Suprapubic skin (tissue), 4 donors: Measurements from ENCODE around the gene SHROOM3.

Source experiments
- EP300 ChIP-seq: sonication (generic); formaldehyde crosslinking; IDR thresholded peaks from one replicate; pipeline ENCODE4 v1.6.1; 2017; ENCODE audit warnings: antibody characterized with exemption
- POLR2A ChIP-seq, 2 donors: fragments of 450-650 bp; IDR thresholded peaks; one replicate each; pipeline ENCODE4 v1.6.1; 2017; ENCODE audit warnings: antibody characterized with exemption in 2 of 2, mild to moderate bottlenecking in 2 of 2, moderate library complexity in 2 of 2
- POLR2AphosphoS5 ChIP-seq, 3 donors: sonication (generic); formaldehyde crosslinking; IDR thresholded peaks; one replicate each; pipeline ENCODE4 v1.6.1; 2017; ENCODE audit warnings: antibody characterized with exemption in 3 of 3
- TF ChIP-seq, protein P1 (sequence below), 2 donors: fragments of 200-600 bp in 1 of 2; fragments of 450-650 bp in 1 of 2; sonication (generic) in 1 of 2; IDR thresholded peaks; one replicate each; pipeline ENCODE4 v1.5.1; 2016 to 2019; ENCODE audit warnings: antibody characterized with exemption in 2 of 2, mild to moderate bottlenecking in 1 of 2, moderate library complexity in 1 of 2

DNA sequence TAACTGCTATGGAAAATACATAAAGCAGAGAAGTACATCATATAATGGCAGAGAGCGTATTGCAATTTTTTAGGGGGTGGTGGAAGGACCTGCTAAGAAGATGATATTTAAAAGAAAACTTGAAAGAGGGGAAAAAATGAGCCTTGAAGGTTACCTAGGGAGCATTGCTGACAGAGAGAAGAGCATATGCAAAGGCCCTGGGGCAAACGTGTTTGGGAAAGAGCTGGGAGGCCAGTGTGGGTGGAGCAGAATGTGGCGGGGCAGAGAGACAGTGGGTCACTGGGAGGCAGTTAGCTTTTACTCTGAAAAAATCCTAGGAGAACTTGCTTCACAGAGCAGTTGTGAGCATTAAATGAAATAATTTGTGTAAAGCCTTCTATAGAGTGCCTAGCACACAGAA is 157.0 kb downstream of the SHROOM3 start:
- TF ChIP-seq POLR2A (IDR thresholded peaks at IDR 0.05) (no peak), POLR2AphosphoS5 (IDR thresholded peaks at IDR 0.05) (no peak), EP300 (no peak)
- TF ChIP-seq, protein P1, sequence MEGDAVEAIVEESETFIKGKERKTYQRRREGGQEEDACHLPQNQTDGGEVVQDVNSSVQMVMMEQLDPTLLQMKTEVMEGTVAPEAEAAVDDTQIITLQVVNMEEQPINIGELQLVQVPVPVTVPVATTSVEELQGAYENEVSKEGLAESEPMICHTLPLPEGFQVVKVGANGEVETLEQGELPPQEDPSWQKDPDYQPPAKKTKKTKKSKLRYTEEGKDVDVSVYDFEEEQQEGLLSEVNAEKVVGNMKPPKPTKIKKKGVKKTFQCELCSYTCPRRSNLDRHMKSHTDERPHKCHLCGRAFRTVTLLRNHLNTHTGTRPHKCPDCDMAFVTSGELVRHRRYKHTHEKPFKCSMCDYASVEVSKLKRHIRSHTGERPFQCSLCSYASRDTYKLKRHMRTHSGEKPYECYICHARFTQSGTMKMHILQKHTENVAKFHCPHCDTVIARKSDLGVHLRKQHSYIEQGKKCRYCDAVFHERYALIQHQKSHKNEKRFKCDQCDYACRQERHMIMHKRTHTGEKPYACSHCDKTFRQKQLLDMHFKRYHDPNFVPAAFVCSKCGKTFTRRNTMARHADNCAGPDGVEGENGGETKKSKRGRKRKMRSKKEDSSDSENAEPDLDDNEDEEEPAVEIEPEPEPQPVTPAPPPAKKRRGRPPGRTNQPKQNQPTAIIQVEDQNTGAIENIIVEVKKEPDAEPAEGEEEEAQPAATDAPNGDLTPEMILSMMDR (IDR thresholded peaks at IDR 0.05): no peak
